Endothelial cell of umbilical vein (primary cell): ENCODE results near the gene MCRIP1.

Experiments
- CTCF ChIP-seq, 2 donors: IDR thresholded peaks; 1 replicate in 1 of 2; 2 replicates in 1 of 2; pipeline ENCODE4 v1.5.1; 2011; ENCODE audit warnings: low read length in 2 of 2, mild to moderate bottlenecking in 2 of 2, moderate library complexity in 2 of 2, control low read depth in 1 of 2, inconsistent platforms in 1 of 2, low read depth in 1 of 2; ENCODE audit not compliant: insufficient read depth in 1 of 2; ENCODE audit errors: extremely low read depth in 1 of 2
- EZH2 ChIP-seq: IDR thresholded peaks from 2 replicates; pipeline ENCODE4 v1.6.1; 2012; ENCODE audit warnings: borderline replicate concordance, low read depth, mild to moderate bottlenecking, moderate library complexity, low read length, inconsistent platforms; ENCODE audit not compliant: severe bottlenecking
- GATA2 ChIP-seq: IDR thresholded peaks from 2 replicates; pipeline ENCODE4 v1.7.0; 2011; ENCODE audit warnings: low read depth, mild to moderate bottlenecking, moderate library complexity, mixed read lengths, low read length; ENCODE audit not compliant: insufficient read length, insufficient read depth
- MYC ChIP-seq: IDR thresholded peaks from one replicate; pipeline ENCODE4 v1.6.1; 2011; ENCODE audit warnings: mild to moderate bottlenecking, low read depth, low read length
- POLR2A ChIP-seq: IDR thresholded peaks from 2 replicates; pipeline ENCODE4 v1.6.1; 2012; ENCODE audit warnings: low read depth, mild to moderate bottlenecking, control low read depth, low read length

- TF ChIP-seq CTCF (IDR thresholded peaks at IDR 0.05; ENCODE audit: extremely low read depth in 1 of 2, insufficient read depth in 1 of 2, low read depth in 1 of 2, low read length in 2 of 2): no peak
- peak; percentile 100 for TF ChIP-seq EZH2
- peak; percentile 95 for TF ChIP-seq POLR2A
- TF ChIP-seq GATA2: no peak
- TF ChIP-seq MYC: no peak
Measured at GRCh38 chr17:81860756-81861568, 27.9 kb upstream of the MCRIP1 start.
